HG02642 (cell line): ENCODE measurements around the gene GINS2.

ENCODE experiments used
- ATAC-seq: cut with Tn5 transposase; IDR thresholded peaks from one replicate; pipeline ENCODE4 v1.9.1; 2021; ENCODE audit warnings: mild to moderate bottlenecking; ENCODE audit not compliant: unreplicated experiment, poor library complexity

GINS2 gene

DNA sequence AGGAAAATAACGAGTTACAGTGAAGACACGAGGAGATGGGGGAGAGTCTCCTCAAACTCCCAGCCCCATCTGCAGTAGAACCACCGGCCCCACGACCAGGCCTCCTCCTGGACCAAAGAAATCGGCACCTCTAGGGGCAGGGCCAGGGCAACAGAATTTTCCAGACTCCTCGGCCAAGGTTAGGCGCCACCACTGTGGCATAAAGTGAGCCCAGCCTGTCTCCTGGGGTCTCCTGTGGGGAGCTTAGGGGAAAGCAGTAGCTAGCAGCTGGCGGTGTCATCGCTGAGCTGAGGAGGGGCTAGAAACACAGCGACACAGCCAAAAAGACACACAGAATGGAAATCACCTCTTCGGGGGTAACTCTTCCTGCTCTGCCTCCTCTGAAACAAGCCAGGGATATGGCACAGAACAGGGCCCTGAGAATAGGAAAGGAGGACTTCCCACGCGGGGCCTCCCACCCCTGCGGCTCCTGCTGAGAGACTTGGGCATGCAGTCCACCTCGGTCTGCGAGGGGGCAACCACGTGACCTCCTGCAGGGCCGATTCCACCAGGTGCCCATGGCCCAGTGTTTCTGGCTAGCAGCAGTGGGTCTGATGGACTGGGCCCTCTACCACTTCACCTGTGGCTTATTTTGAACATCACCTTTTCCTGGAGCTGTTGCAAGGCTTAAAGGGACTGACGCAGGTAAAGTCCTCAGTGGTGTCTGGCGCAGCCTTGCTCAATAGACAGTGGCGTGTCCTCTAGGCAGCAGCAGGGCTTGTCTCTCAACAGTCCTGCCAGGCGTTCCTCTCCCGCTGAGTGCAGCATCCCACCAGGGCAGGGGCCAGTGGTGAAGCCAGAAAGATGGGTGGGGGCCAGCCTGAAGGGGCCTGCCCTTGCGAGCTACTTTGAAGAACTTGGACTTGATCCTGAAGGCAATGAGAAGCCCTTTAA lies 6.7 kb upstream of the GINS2 start:
- no peak for ATAC-seq

GRCh38 chr16:85690469-85691064 lies 1.8 kb upstream of the GINS2 start:
- no peak for ATAC-seq

- ATAC-seq: no peak
These were observed 1.2 kb upstream of the GINS2 start for GRCh38 chr16:85689950-85690320.

DNA sequence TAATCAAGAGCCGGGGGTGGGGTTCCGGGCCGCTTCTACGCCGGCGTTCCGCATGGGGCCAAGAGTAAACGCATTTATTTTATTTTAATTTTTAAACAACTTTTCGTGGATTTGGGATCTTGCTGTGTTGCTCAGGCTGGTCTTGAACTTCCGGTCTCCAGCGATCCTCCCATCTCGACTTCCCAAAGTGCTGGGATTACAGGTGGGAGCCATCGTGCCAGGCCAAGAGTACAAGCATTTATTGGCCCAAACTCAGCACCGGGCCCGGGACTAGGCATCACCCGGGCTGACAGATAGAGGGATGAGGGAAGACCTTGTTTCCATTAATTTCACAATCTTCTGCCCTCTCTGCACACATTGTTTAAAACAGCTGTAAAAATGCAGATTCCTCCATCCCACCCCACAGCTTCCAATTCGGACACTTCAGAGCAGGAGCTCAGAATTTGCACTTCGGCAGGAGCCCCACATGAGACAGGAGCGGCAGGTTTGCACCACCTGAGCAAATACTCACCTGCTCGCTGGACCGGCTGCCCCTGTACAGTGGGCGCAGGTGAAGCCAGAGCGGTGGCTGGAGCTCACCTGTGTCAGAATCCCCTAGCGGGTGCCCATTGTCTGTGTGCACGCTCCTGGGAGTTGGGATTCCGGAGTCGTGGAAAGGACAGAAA lies 663 bp upstream of the GINS2 start:
- no peak for ATAC-seq

GRCh38 chr16:85687651-85688471 lies 893 bp downstream of the GINS2 start:
- ATAC-seq: no peak

DNA sequence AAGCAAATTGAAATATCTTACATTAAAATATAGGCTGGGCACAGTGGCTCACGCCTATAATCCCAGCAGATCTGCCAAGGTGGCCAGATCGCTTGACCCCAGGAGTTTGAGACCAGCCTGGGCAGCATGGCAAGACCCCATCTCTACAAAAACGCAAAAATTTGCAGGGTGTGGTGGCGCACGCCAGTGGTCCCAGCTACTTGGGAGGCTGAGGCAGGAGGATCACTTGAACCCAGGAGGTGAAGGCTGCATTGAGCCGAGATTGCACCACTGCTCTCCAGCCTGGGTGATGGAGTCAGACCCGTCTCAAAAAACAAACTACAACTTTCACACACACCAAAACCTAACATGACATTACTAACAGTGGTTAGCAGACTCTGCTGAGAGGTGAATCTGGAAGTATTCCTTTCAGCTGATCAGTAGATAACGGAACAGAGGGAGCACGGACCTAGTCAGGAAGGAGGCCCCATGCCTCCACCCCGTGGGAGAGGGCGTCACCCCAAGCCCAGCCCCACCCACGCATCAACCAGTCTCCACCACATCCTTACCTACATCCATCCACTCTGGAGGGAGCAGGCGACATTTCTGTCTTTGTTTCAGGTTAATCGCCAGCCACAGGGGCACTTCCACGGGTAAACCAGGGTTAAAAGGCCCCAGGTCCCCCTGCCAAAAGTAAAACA lies 1.7 kb downstream of the GINS2 start:
- no peak for ATAC-seq

DNA sequence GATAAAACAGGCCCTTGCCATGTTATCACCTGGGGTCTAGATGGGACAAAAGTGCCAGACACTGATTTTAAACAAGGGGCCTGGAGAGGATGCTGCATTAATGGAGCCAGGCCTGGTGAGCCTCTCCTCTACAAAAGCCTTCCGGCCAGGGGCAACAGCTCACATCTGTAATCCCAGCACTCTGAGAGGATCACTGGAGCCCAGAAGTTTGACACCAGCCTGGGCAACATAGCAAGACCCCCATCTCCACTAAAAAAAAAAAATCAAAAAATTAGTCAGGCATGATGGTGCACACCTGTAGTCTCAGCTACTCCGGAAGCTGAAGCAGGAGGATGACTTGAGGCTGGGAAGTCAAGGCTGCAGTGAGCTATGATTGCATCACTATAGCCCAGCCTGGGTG lies 3.5 kb downstream of the GINS2 start:
- no peak for ATAC-seq

DNA sequence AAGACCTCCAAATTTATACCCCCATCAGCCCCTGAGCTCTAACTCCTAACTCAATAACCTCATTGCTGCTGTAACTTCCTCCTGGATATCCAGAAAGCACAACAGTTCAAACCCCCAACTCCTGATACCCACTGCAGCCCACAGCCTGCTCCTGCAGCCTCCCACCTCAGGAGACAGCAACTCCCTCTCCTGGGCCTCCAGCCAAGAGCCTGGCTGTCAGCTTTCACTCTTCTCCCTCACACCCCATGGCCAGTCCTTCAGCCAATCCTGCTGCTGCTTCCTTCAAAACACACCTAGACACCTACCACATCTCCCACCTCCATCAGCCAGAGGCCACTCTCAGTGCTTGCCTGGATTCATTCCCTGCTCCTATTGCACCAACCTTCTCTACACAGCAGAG lies 5.4 kb downstream of the GINS2 start:
- no peak for ATAC-seq

- ATAC-seq: no peak
These were observed 6.2 kb downstream of the GINS2 start for GRCh38 chr16:85682516-85682915.

DNA sequence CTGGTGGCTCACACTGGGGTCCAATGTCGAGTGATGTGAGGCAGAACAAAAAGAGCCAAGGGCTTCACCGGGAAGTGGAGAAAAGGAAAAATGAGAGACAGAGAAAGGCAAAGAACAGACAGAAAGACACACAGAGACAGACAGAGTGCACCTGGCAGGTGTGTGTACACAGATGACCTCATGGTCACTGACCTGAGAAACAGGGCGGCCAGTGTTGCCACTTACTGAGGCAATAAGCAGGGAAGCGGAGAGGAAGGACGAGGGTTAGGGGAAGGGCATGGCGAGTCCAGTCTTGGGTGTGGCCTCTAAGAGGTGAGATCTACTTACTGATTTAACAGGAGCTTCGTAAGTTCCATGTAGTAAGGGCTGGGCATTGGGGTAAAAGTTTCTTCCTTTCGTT lies 7.5 kb downstream of the GINS2 start:
- ATAC-seq: no peak

DNA sequence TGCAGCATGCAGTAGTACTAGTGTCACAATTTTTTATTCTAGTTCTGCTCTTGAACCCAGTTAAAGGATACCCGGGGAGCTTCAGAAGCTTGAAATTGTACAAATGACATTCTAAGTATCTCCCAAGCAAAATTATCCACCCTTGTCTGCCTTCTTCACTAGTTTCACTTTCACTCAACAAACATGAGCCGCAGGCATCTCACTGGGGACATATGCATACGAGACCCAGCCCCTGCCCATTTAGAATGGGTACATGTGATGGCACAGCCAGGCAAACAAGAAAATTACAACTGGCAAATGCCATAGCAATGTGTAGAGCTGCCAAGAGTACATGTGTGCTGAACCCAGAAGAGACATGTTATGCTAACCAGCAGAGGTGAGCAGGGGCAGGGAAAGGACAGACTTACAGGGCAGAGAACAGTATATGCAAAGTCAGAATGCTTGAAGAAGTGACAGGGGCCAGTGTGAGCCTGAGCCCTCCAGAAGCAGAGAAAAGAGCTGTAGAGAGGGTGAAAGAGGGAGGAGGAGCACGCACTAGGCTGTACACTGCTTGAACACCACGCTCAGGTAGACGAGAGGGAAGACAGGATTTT lies 8.3 kb downstream of the GINS2 start:
- no peak for ATAC-seq

DNA sequence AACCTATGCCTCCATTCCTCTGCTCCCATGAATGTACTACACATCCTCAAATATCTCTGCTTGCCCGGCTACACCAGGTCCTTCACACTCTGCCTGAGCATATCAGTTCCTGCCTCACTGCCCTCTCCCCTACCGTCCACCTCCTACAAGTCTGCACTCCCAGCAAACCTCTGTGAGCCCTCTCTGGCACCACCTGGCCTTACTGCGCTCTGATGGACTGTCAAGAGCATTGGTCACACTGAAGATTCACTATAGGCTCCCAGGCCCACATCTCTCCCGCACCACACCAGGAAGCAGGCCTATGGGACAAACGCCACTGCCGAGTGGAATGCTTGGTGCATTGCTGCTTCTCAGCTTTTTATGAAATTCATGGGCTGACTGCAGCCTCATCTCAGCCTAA lies 8.9 kb downstream of the GINS2 start:
- ATAC-seq: no peak

- no peak for ATAC-seq
These were observed 9.9 kb downstream of the GINS2 start for GRCh38 chr16:85678821-85679220.

DNA sequence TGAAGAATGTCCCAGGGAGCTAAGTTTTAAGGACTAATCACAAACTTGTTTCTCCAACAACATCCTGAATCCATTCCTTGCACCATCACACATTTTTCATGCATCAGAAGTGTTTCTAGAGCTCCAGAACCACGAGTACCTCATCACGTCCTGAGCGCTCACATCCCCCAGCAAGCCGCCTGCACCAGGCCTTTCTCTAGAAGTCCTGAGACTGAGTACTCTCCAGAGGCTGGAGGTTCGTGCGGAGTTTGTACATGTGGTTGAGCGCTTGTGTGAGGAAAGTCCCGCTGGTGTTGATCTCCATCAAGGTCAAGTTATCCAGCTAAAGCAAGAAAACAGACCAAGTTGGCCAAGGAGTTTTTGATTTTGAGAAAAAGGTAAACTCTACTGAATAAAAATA lies 10.7 kb downstream of the GINS2 start:
- ATAC-seq: no peak

DNA sequence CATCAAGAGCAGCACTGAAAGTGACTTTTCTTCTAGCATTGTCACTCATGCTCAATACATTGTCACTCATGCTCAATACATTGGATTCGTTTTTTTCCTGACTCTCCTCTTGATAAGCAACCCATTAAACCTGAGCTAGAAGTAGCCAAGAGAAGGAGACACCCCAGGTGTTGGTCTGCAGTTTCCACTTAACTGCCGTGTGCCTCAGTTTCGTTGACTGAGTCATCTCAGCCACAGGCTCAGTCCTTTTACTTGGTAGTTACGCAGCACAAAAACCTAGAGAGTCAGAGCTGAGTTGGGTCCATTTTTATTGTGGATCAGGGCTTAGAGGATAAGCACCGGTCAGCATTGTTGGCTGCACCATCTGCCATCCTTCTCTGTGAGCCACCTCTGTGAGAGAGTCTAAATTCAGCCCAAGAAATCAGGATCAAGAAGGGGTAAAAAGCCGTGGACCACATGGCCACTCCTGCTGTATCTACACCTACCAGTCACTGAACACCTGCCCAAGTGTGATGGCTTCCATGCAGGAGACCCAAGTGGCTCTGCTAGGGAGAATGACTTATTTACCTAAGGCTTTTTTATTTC lies 11.3 kb downstream of the GINS2 start:
- ATAC-seq: no peak

DNA sequence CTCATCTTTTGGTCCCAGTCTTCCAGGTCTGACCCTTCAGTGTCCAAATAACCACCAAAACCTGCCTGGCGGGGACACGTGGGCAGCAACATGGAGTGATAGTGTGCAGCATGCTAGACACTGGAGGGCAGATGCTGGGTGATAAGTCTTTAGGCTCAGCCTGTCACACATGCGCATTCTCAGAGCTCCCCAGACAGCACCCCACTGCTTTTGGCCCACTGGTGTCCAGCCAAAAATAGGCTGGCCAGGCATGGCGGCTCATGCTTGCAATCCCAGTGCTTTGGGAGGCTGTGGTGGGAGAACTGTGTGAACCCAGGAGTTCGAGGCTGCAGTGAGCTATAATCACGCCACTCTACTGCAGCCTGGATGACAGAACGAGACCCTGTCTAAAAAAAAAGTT lies 12.3 kb downstream of the GINS2 start:
- no peak for ATAC-seq

DNA sequence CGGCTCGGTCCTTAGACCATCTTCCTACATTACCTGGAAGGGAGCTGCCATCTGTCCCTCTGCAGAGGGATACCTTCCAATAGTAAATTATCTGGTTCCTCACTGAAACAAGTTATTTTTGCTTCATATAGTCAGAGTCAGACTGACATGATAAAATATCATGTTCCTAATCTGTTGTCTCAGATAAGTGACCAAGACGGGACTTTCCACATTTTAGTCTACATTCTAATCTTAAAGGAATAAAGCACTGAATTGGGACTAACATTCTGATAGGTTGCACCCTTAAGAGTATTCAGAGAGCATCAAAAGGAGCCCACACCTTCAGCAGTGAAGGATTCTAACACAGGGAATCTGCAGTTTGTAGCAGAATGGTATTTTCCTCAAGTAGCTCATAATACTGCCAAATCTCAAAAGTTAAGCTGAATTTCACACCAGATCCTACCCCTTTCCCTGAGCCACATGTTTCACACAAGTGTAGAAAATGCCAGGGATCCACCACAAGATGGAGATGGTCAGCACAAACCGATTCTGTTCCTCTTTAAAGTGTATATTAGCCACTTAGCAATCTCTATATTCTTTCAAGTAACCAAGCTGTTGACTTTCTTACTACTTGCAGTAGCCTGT lies 13.4 kb downstream of the GINS2 start:
- ATAC-seq: no peak

GRCh38 chr16:85674828-85675227 lies 13.9 kb downstream of the GINS2 start:
- ATAC-seq: no peak

DNA sequence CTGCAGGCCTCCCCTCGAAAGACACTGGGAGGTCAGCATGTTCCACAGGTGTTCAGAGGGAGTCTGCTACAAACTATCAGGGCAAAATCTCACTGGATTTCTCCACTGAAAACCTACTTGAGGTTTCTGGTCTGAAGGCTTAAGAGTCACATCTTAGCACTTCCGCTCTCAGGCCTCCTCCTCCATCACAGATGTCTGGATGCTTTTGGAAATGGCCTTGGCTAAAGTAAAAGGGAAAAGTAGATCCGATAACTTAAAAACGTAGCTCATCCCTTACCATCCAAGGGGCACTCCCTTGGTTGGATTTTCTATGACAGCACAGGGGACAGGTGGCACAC lies 14.4 kb downstream of the GINS2 start:
- no peak for ATAC-seq
